GM21515 (cell line): ENCODE data around the gene RMC1.

Source experiments
- ATAC-seq: cut with Tn5 transposase; IDR thresholded peaks from one replicate; pipeline ENCODE4 v1.9.1; 2021; ENCODE audit not compliant: unreplicated experiment

The RMC1 gene

DNA sequence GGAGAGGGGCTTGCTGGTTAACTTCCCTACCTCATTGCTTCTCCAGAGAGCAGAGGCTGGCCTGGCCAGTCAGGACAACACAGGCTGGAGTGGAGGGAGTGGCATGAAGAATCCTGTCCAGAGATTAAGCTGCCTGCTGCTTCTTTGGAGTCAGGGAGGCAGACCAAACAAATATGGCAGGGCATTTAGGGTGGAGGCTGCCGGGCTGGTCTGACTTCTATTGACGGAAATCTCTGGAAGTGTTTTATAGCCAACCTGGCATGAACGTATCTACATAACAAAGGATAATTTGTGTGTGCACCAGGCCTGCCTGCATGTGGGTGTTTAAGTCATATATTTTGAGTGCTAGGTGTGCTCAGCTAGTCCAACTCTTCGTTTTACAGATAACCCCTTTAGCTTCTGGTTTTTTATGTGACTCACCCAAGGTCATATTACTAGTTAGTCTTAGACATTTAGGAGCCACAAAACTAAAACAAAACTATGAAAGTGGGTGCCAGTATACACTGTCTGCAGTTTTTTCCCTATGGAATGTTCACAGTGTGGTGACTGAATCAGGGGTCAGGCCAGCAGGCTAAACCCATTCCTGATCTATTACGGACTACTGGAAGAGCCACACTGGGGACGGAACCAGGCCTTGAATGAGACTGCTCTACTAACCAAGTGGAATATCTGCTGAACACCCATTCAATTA lies 77.5 kb downstream of the RMC1 start:
- ATAC-seq = no peak
